IMR-90 (cell line): ENCODE results near the gene TMEM154. TPM values are rescaled to one million over a fixed set of nuclear protein-coding genes. Genes with fewer than 3 reads are reported as not detected.

Experiments used
- ATAC-seq: fragments of 200-7000 bp; cut with Tn5 transposase; 2 replicates; pipeline ENCODE4 v1.9.1; 2020; ENCODE audit warnings: low read depth, mild to moderate bottlenecking, moderate library complexity
- BruUV-seq: library from RNA; stranded (reverse); fragments of 400-500 nt; replicated peaks from 2 replicates; lab custom pipeline; 2021; lab: Mats Ljungman, UMichigan
- CTCF ChIA-PET: fragments of 300-600 bp; formaldehyde crosslinking; extraction: SDS; loops from one replicate; lab custom pipeline; 2021; ENCODE audit warnings: antibody characterized with exemption; lab: Yijun Ruan, JAX
- POLR2A ChIA-PET: fragments of 300-600 bp; sonication (Branson Sonifier 250); formaldehyde crosslinking; loops from one replicate; lab custom pipeline; 2022; ENCODE audit warnings: antibody characterized with exemption; ENCODE audit not compliant: unreplicated experiment; lab: Charles Lee
- DNase-seq: peaks from one replicate; pipeline ENCODE4 v3.0.0; 2013
- H2AFZ ChIP-seq: replicated peaks from 2 replicates; pipeline ENCODE3; 2013; ENCODE audit warnings: low read length, mild to moderate bottlenecking; ENCODE audit not compliant: poor library complexity
- H2AK5ac ChIP-seq: 2 replicates; pipeline ENCODE4 v1.6.1; 2013; ENCODE audit warnings: low read depth, low read length, inconsistent platforms
- H2AK9ac ChIP-seq: replicated peaks from 2 replicates; pipeline ENCODE3; 2013; ENCODE audit warnings: mild to moderate bottlenecking, low read depth, low read length, moderate library complexity; ENCODE audit not compliant: poor library complexity
- H2BK120ac ChIP-seq: 2 replicates; pipeline ENCODE4 v1.6.1; 2013; ENCODE audit warnings: low read depth, low read length, inconsistent platforms
- H2BK15ac ChIP-seq: 3 replicates; pipeline ENCODE4 v1.6.1; 2013; ENCODE audit warnings: low read depth, low read length, inconsistent platforms
- H2BK20ac ChIP-seq: 2 replicates; pipeline ENCODE4 v1.6.1; 2013; ENCODE audit warnings: low read depth, mild to moderate bottlenecking, inconsistent platforms, low read length, moderate library complexity
- H2BK5ac ChIP-seq: 2 replicates; pipeline ENCODE4 v1.6.1; 2013; ENCODE audit warnings: mild to moderate bottlenecking, low read depth, low read length, inconsistent platforms; ENCODE audit not compliant: poor library complexity, severe bottlenecking
- H3K14ac ChIP-seq: replicated peaks from 2 replicates; pipeline ENCODE4 v1.6.1; 2013; ENCODE audit warnings: low read depth, low read length, inconsistent platforms
- H3K18ac ChIP-seq: 2 replicates; pipeline ENCODE4 v1.6.1; 2013; ENCODE audit warnings: low read depth, low read length, control low read depth
- H3K23ac ChIP-seq: 2 replicates; pipeline ENCODE4 v1.6.1; 2013; ENCODE audit warnings: low read depth, low read length, inconsistent platforms
- H3K27ac ChIP-seq: 2 replicates; pipeline ENCODE4 v1.5.1; 2013; ENCODE audit warnings: mild to moderate bottlenecking, control low read depth, low read length; ENCODE audit not compliant: insufficient read depth
- H3K27me3 ChIP-seq: 2 replicates; pipeline ENCODE4 v1.6.1; 2013; ENCODE audit warnings: low read length; ENCODE audit not compliant: control insufficient read depth, insufficient read depth
- H3K36me3 ChIP-seq: 2 replicates; pipeline ENCODE4 v1.6.1; 2013; ENCODE audit warnings: low read length, mixed read lengths; ENCODE audit not compliant: control insufficient read depth, insufficient read depth
- H3K4ac ChIP-seq: 2 replicates; pipeline ENCODE4 v1.6.1; 2013; ENCODE audit warnings: low read depth, low read length, inconsistent platforms
- H3K4me1 ChIP-seq: 2 replicates; pipeline ENCODE4 v1.6.1; 2013; ENCODE audit warnings: low read length, mixed read lengths; ENCODE audit not compliant: control insufficient read depth, insufficient read depth
- H3K4me2 ChIP-seq: 2 replicates; pipeline ENCODE4 v1.6.1; 2013; ENCODE audit warnings: low read depth, mild to moderate bottlenecking, control low read depth, low read length, moderate library complexity
- H3K4me3 ChIP-seq: 2 replicates; pipeline ENCODE4 v1.5.1; 2013; ENCODE audit warnings: low read depth, mild to moderate bottlenecking, control low read depth, low read length, moderate library complexity; ENCODE audit not compliant: insufficient read depth
- H3K56ac ChIP-seq: 2 replicates; pipeline ENCODE4 v1.6.1; 2013; ENCODE audit warnings: low read length, inconsistent platforms; ENCODE audit not compliant: insufficient read depth; ENCODE audit errors: extremely low read depth
- H3K79me1 ChIP-seq, 2 experiments: 2 replicates each; pipeline ENCODE4 v1.6.1; 2013; ENCODE audit warnings: low read length in 2 of 2, inconsistent platforms in 1 of 2, low read depth in 1 of 2
- H3K9ac ChIP-seq: 2 replicates; pipeline ENCODE4 v1.6.1; 2013; ENCODE audit warnings: low read depth, low read length, control low read depth
- H3K9me1 ChIP-seq: 2 replicates; pipeline ENCODE4 v1.6.1; 2013; ENCODE audit warnings: low read length, inconsistent platforms; ENCODE audit not compliant: insufficient read depth
- H3K9me3 ChIP-seq: 2 replicates; pipeline ENCODE4 v1.6.1; 2013; ENCODE audit warnings: low read length; ENCODE audit not compliant: control insufficient read depth, insufficient read depth
- H4K20me1 ChIP-seq: 2 replicates; pipeline ENCODE4 v1.6.1; 2013; ENCODE audit warnings: low read length, inconsistent platforms; ENCODE audit not compliant: insufficient read depth
- H4K5ac ChIP-seq: 2 replicates; pipeline ENCODE4 v1.6.1; 2013; ENCODE audit warnings: mild to moderate bottlenecking, low read depth, low read length, control low read depth
- H4K8ac ChIP-seq, 2 experiments: 2 replicates each; pipeline ENCODE4 v1.6.1; 2013; ENCODE audit warnings: low read depth in 2 of 2, low read length in 2 of 2, control low read depth in 1 of 2, inconsistent platforms in 1 of 2
- H4K91ac ChIP-seq: 2 replicates; pipeline ENCODE4 v1.6.1; 2013; ENCODE audit warnings: low read depth, low read length, inconsistent platforms; ENCODE audit not compliant: insufficient read depth
- CTCF ChIP-seq: conservative IDR thresholded peaks from 2 replicates; pipeline ENCODE4 v1.5.1; 2012; ENCODE audit warnings: mild to moderate bottlenecking, low read depth, low read length, improper control_type of control experiment
- ELK1 ChIP-seq: fragments of 150-350 bp; IDR thresholded peaks from 2 replicates; pipeline ENCODE4 v1.6.1; 2016; ENCODE audit warnings: low read depth, mild to moderate bottlenecking, low read length, moderate library complexity, borderline replicate concordance
- FOS ChIP-seq: fragments of 150-350 bp; IDR thresholded peaks from 2 replicates; pipeline ENCODE4 v1.6.1; 2016; ENCODE audit warnings: low read depth, low read length
- MAFK ChIP-seq: IDR thresholded peaks from 2 replicates; pipeline ENCODE4 v1.6.1; 2012; ENCODE audit warnings: low read depth, low read length, improper control_type of control experiment
- MAZ ChIP-seq: IDR thresholded peaks from 2 replicates; pipeline ENCODE4 v1.6.1; 2012; ENCODE audit warnings: low read depth, mild to moderate bottlenecking, low read length, improper control_type of control experiment, moderate library complexity, borderline replicate concordance
- POLR2A ChIP-seq: IDR thresholded peaks from 2 replicates; pipeline ENCODE4 v1.6.1; 2012; ENCODE audit warnings: mild to moderate bottlenecking, low read depth, low read length
- RAD21 ChIP-seq: IDR thresholded peaks from 2 replicates; pipeline ENCODE4 v1.6.1; 2012; ENCODE audit warnings: low read length, improper control_type of control experiment
- RCOR1 ChIP-seq: IDR thresholded peaks from 2 replicates; pipeline ENCODE4 v1.6.1; 2012; ENCODE audit warnings: mild to moderate bottlenecking, low read length, improper control_type of control experiment; ENCODE audit not compliant: insufficient replicate concordance
- RFX5 ChIP-seq: IDR thresholded peaks from 2 replicates; pipeline ENCODE4 v1.8.0; 2012; ENCODE audit warnings: low read depth, mild to moderate bottlenecking, low read length, moderate library complexity
- SMC3 ChIP-seq: fragments of 150-350 bp; IDR thresholded peaks from 2 replicates; pipeline ENCODE4 v1.6.1; 2016; ENCODE audit warnings: low read depth, mild to moderate bottlenecking, antibody characterized with exemption, low read length, moderate library complexity
- WGBS, 2 experiments: methylation state at CpG; one replicate each; pipeline versions ENCODE4 v1.1.5 to v1.1.7; 2013; ENCODE audit warnings: missing lambda C conversion rate in 2 of 2; ENCODE audit not compliant: insufficient read length in 1 of 2; ENCODE audit errors: extremely low coverage in 2 of 2; 5-methylcytosine and 5-hydroxymethylcytosine counted together
- dilution Hi-C: fragments of 300-500 bp; cut with HindIII; formaldehyde crosslinking; loops from one replicate; pipeline ENCODE4 v1.14.3; 2018; ENCODE audit warnings: low sequenced_read_pairs; ENCODE audit not compliant: unreplicated experiment
- in situ Hi-C: fragments of 300-500 bp; cut with MboI; formaldehyde crosslinking; loops from 3 replicates; pipeline ENCODE4 v1.14.3; 2019; ENCODE audit warnings: low sequenced_read_pairs, inconsistent platforms, mixed read lengths
- intact Hi-C: fragments of 100-400 bp; cut with micrococcal nuclease; formaldehyde crosslinking; loops from 2 replicates; pipeline ENCODE4 v1.10.0; 2022
- polyA plus RNA-seq, 3 experiments: library from polyadenylated mRNA; depleted of rRNA; stranded (reverse); fragments of >200 nt; gene quantifications; 2 replicates each; pipeline ENCODE4 v1.2.3, GENCODE V29; 2012; ENCODE audit warnings: low replicate concordance in 1 of 3
- total RNA-seq: library from RNA; depleted of rRNA; stranded (reverse); fragments of >200 nt; gene quantifications from 2 replicates; pipeline ENCODE4 v1.2.3, GENCODE V29; 2012

The TMEM154 gene
- total and polyA plus RNA-seq, 2 of the 4 experiments (the other 2 are of a cell fraction): 0.12 to 0.18 TPM

- H3K36me3 ChIP-seq: no peaks in the 10 kb centered on the region
- no peak overlapping the region for H2BK15ac ChIP-seq
- H3K4me1 ChIP-seq: no peaks in the 10 kb centered on the region
- no peak overlapping the region for H2AK5ac ChIP-seq
- H3K18ac ChIP-seq: no peak overlapping the region
- H4K8ac ChIP-seq: no peak overlapping the region
- H3K27ac ChIP-seq: no peak overlapping the region
- 67% methylated on average over 2 of the region's 5 CpGs; no CpG with 5 or more reads in 1 of the 2 experiments for WGBS, 2 experiments
- no peaks in the 10 kb centered on the region for H4K20me1 ChIP-seq
- no peak overlapping the region for H3K9ac ChIP-seq
- CTCF ChIA-PET: no interaction called here
- no peak overlapping the region for H4K91ac ChIP-seq
- no TSS peak for BruUV-seq
- H2AK9ac ChIP-seq: no peak overlapping the region
- H2BK5ac ChIP-seq: no peak overlapping the region
- peaks cover 3% of the 10 kb centered on the region for H3K9me3 ChIP-seq
- in situ Hi-C loops (no loop called here), dilution Hi-C loops (no loop called here), intact Hi-C loops (no loop called here)
- H3K56ac ChIP-seq: no peak overlapping the region
- H3K79me1 ChIP-seq: no peaks in the 10 kb centered on the region
- no peak overlapping the region for H3K4me2 ChIP-seq
- no peak for ATAC-seq
- no peaks in the 10 kb centered on the region for H3K9me1 ChIP-seq
- H2BK20ac ChIP-seq: no peak overlapping the region
- DNase-seq: no peak
- no peak overlapping the region for H2BK120ac ChIP-seq
- H2AFZ ChIP-seq: no peak overlapping the region
- H3K4ac ChIP-seq: no peak overlapping the region
- no peak overlapping the region for H3K23ac ChIP-seq
- no peak overlapping the region for H3K4me3 ChIP-seq
- H4K5ac ChIP-seq: no peak overlapping the region
- peaks cover 1% of the 10 kb centered on the region for H3K27me3 ChIP-seq
- no peak overlapping the region for H3K14ac ChIP-seq
- POLR2A ChIA-PET: no interaction called here
- TF ChIP-seq RFX5 (no peak), ELK1 (no peak), SMC3 (no peak), RCOR1 (no peak), POLR2A (no peak), MAFK (no peak), MAZ (no peak), RAD21 (no peak), CTCF (no peak), FOS (no peak)
Observed at GRCh38 chr4:152660526-152660925, 19.3 kb downstream of the TMEM154 start.
